Mesodermal cell (in vitro differentiated cells): ENCODE data around the gene GUSB.
"Not testable (repeated sequence)": the region's sequence is repeated elsewhere in the genome, so short reads cannot be mapped to it uniquely, and the experiment has no call there.

Source experiments
- H3K27ac ChIP-seq: 2 replicates; pipeline ENCODE4 v1.7.0; 2013; ENCODE audit warnings: mild to moderate bottlenecking, low read depth, low read length, moderate library complexity; ENCODE audit not compliant: severe bottlenecking
- H3K36me3 ChIP-seq: 2 replicates; pipeline ENCODE4 v1.7.1; 2013; ENCODE audit warnings: mild to moderate bottlenecking, low read length, moderate library complexity; ENCODE audit not compliant: control insufficient read depth, insufficient read depth
- H3K4me1 ChIP-seq: one replicate; pipeline ENCODE4 v1.7.1; 2013; ENCODE audit warnings: mild to moderate bottlenecking, low read length; ENCODE audit not compliant: insufficient read depth, control insufficient read depth, poor library complexity, severe bottlenecking
- H3K4me3 ChIP-seq: 2 replicates; pipeline ENCODE4 v1.7.0; 2013; ENCODE audit warnings: low read length, control low read depth, mild to moderate bottlenecking; ENCODE audit not compliant: insufficient read depth, poor library complexity, severe bottlenecking; ENCODE audit errors: extremely low read depth
- H3K9me3 ChIP-seq: 2 replicates; pipeline ENCODE4 v1.7.1; 2013; ENCODE audit warnings: mild to moderate bottlenecking, low read length, moderate library complexity; ENCODE audit not compliant: control insufficient read depth
- WGBS, 2 experiments: methylation state at CpG; one replicate each; pipeline ENCODE4 v1.1.5; 2013; ENCODE audit warnings: missing lambda C conversion rate in 2 of 2; ENCODE audit not compliant: insufficient coverage in 2 of 2; 5-methylcytosine and 5-hydroxymethylcytosine counted together

The GUSB gene

DNA sequence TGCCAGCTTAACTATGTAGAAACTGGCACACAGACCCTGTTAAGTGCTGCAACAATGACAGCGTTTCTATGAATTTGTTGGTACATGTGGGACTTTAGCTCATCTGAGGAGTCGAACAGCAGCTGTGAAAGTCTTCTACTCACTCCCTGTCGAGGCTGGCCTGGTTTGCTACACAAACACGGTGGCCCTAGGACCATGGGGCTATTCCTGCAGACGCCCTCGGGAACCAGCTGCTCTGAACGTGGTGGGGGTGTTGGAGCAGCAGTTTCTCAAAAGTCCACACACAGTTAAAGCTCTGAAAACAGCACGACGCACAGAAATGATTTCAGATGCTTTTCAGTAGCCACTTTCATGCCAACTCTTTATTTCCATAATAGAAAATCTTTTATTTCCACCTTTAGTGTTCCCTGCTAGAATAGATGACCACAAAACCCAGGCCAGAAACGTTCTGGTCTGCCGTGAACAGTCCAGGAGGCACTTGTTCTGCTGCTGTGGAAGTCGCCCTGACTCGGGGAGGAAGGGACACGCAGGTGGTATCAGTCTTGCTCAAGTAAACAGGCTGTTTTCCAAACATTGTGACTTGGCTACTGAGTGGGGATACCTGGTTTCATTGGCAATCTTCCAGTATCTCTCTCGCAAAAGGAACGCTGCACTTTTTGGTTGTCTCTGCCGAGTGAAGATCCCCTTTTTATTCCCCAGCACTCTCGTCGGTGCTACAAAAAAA lies 21.5 kb downstream of the GUSB start:
- peaks cover 81% of the 10 kb centered on the region for H3K36me3 ChIP-seq
- H3K4me3 ChIP-seq, result no peak overlapping the region
- no peak overlapping the region for H3K27ac ChIP-seq
- no peaks in the 10 kb centered on the region for H3K4me1 ChIP-seq
- WGBS, 2 experiments, result 90 to 91% methylated on average over 15 to 18 of the region's 19 CpGs
- H3K9me3 ChIP-seq, result no peaks in the 10 kb centered on the region

GRCh38 chr7:65955718-65956117 lies 26.3 kb downstream of the GUSB start:
- no peaks in the 10 kb centered on the region for H3K9me3 ChIP-seq
- H3K4me3 ChIP-seq, result no peak overlapping the region
- 86 to 91% methylated on average over 3 to 4 of the region's 4 CpGs for WGBS, 2 experiments
- no peak overlapping the region for H3K27ac ChIP-seq
- no peaks in the 10 kb centered on the region for H3K4me1 ChIP-seq
- H3K36me3 ChIP-seq, result peaks cover 48% of the 10 kb centered on the region

- Histone ChIP-seq H3K4me1 (no peaks in the 10 kb centered on the region), H3K27ac (no peak overlapping the region), H3K36me3 (peaks cover 34% of the 10 kb centered on the region), H3K9me3 (no peaks in the 10 kb centered on the region), H3K4me3 (no peak overlapping the region)
- 97 to 99% methylated on average over 9 to 12 of the region's 15 CpGs for WGBS, 2 experiments
Measured at GRCh38 chr7:65953890-65954450, 28.0 kb downstream of the GUSB start.

DNA sequence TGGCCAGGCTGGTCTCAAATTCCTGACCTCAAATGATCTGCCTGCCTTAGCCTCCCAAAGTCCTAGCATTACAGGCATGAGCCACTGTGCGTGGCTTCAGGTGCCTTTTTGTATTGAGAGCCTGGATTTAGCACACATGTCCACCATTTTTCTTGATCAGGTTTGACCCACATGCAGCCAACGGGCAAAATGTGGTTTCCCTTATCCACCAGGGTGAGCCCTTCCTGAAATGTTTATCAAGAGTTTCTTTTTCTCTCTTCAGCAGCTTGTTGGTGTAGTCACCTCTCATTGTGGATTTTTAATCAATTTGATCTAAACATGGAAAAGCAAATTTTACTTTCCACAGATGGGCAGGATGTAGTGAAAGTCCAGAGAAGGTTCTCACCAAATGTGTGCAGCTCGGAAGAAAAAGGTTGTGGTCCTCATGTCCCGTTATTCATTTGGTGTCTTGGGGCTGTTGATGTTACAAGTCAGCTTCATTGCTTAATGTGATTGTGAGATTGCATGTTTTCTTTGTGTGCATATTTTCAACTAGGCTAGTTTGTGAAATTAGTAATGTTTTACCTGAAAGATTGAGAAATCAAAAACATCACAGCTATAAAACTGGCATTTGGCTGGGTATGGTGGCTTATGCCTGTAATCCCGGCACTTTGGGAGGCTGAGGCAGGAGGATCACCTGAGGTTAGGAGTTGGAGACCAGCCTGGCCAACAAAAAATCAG lies 28.9 kb downstream of the GUSB start:
- Histone ChIP-seq H3K27ac (no peak overlapping the region), H3K9me3 (no peaks in the 10 kb centered on the region), H3K4me3 (no peak overlapping the region), H3K36me3 (peaks cover 30% of the 10 kb centered on the region), H3K4me1 (no peaks in the 10 kb centered on the region)
- 93 to 96% methylated on average over 4 to 5 of the region's 5 CpGs for WGBS, 2 experiments

GRCh38 chr7:65951837-65952578 lies 30.0 kb downstream of the GUSB start:
- Histone ChIP-seq H3K4me3 (no peak overlapping the region), H3K36me3 (peaks cover 27% of the 10 kb centered on the region), H3K9me3 (no peaks in the 10 kb centered on the region), H3K27ac (no peak overlapping the region), H3K4me1 (no peaks in the 10 kb centered on the region)
- 91 to 96% methylated on average over 6 to 8 of the region's 9 CpGs for WGBS, 2 experiments

DNA sequence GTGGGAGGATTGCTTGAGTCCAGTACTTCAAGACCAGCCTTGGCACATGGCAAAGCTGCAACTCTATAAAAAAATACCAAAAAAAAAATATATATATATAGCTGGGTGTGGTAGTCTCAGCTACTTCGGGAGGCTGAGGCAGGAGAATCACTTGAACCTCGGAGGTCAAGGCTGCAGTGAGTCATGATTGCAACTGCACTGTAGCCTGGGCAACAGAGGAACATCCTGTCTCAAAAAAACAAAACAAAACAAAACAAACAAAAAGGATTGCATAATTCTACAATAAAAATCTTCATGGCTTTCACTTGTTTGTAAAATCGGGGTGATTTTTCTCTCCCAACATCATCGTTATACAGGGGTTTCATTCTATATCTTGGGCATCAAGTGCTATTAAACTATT lies 35.1 kb downstream of the GUSB start:
- Histone ChIP-seq H3K36me3 (peaks cover 4% of the 10 kb centered on the region), H3K4me1 (no peaks in the 10 kb centered on the region), H3K9me3 (no peaks in the 10 kb centered on the region), H3K4me3 (no peak overlapping the region), H3K27ac (no peak overlapping the region)
- WGBS, 2 experiments, result 100% methylated on average over 2 of the region's 4 CpGs; no CpG with 5 or more reads in 1 of the 2 experiments

DNA sequence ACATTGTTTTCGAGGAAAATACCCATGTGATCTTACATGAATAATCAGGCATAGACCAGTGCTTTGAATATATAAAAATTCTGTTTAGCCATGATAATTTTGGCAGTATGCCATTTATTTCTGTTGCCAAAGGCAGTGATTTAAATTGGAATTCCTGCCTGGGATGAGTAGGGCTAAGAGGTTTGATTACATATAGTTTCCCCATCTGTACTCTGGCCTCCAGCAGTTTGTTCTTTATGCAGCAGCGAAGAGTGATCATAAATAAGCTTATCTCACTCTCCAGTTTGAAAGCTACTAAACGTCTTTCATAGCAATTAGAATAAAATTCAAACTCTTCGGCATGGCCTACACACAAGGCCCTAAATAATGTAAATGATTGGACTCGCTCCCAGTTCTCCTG lies 36.2 kb downstream of the GUSB start:
- H3K4me3 ChIP-seq, H3K9me3 ChIP-seq, H3K36me3 ChIP-seq, H3K27ac ChIP-seq, H3K4me1 ChIP-seq: not testable (repeated sequence)
- WGBS, 2 experiments, result no CpG with 5 or more reads among the region's 5 CpGs

GRCh38 chr7:65938336-65938895 lies 43.6 kb downstream of the GUSB start:
- 95 to 100% methylated on average over 7 of the region's 7 CpGs for WGBS, 2 experiments
- H3K36me3 ChIP-seq, result peaks cover 5% of the 10 kb centered on the region
- no peaks in the 10 kb centered on the region for H3K4me1 ChIP-seq
- no peak overlapping the region for H3K27ac ChIP-seq
- no peaks in the 10 kb centered on the region for H3K9me3 ChIP-seq
- no peak overlapping the region for H3K4me3 ChIP-seq

GRCh38 chr7:65937296-65937695 lies 44.7 kb downstream of the GUSB start:
- Histone ChIP-seq H3K4me1 (no peaks in the 10 kb centered on the region), H3K4me3 (no peak overlapping the region), H3K27ac (no peak overlapping the region), H3K36me3 (peaks cover 5% of the 10 kb centered on the region), H3K9me3 (no peaks in the 10 kb centered on the region)
- WGBS, 2 experiments, result 100% methylated on average over 2 of the region's 2 CpGs; no CpG with 5 or more reads in 1 of the 2 experiments

GRCh38 chr7:65931685-65932084 lies 50.3 kb downstream of the GUSB start:
- H3K36me3 ChIP-seq, result no peaks in the 10 kb centered on the region

More at GRCh38 chr7:65931685-65932084, 50.3 kb downstream of the GUSB start:
- no peaks in the 10 kb centered on the region for H3K9me3 ChIP-seq
- no peak overlapping the region for H3K4me3 ChIP-seq
- H3K27ac ChIP-seq, result no peak overlapping the region
- no peaks in the 10 kb centered on the region for H3K4me1 ChIP-seq
- WGBS, 2 experiments, result 87 to 100% methylated on average over 2 to 3 of the region's 4 CpGs
